ENCODE results near the gene GPT2. TPM values are rescaled to one million over a fixed set of nuclear protein-coding genes. Genes with fewer than 3 reads are reported as not detected.

GPT2 gene
- total RNA-seq, 1 experiment from 2014 or later: 68.8 TPM

DNA sequence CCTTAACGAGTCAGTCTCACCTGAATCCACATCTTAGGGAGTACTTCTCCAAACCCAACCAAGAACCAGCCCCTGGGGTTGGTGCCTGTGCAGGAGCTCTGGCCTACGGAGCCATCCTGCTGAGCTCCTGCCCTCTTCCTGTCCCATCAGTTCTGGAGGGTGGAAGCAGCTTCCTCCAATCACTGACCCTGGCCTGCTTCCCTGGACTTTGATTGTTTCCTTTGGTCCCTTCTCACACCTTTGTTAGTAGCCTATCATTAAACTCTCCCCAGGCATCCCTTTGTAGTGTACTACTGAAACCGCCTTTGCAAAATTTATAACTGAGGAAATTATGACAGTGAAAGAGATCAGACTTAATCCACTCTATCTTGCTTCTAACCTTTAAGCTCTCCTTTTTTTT is 32.0 kb upstream of the GPT2 start:
- H3K27me3 ChIP-seq (ENCODE audit: insufficient read depth, low read length): no peaks in the 10 kb centered on the region
- H3K27ac ChIP-seq (ENCODE audit: insufficient read length, low read depth, low read length): no peak overlapping the region
- H3K9me3 ChIP-seq (ENCODE audit: control insufficient read depth, low read depth, low read length): no peaks in the 10 kb centered on the region
- H2BK20ac ChIP-seq (ENCODE audit: low read depth, low read length, poor library complexity, severe bottlenecking): no peak overlapping the region
- H3K4ac ChIP-seq (ENCODE audit: low read depth, low read length): no peak overlapping the region
- H2BK12ac ChIP-seq (ENCODE audit: insufficient read length, low read depth, low read length): no peak overlapping the region
- H2BK120ac ChIP-seq (ENCODE audit: low read depth, low read length, poor library complexity, severe bottlenecking): no peak overlapping the region
- no peak overlapping the region for H3K14ac ChIP-seq (ENCODE audit: insufficient read depth, low read length)
- H3T11ph ChIP-seq (ENCODE audit: low read length): no peak overlapping the region
- TF ChIP-seq, protein P1, sequence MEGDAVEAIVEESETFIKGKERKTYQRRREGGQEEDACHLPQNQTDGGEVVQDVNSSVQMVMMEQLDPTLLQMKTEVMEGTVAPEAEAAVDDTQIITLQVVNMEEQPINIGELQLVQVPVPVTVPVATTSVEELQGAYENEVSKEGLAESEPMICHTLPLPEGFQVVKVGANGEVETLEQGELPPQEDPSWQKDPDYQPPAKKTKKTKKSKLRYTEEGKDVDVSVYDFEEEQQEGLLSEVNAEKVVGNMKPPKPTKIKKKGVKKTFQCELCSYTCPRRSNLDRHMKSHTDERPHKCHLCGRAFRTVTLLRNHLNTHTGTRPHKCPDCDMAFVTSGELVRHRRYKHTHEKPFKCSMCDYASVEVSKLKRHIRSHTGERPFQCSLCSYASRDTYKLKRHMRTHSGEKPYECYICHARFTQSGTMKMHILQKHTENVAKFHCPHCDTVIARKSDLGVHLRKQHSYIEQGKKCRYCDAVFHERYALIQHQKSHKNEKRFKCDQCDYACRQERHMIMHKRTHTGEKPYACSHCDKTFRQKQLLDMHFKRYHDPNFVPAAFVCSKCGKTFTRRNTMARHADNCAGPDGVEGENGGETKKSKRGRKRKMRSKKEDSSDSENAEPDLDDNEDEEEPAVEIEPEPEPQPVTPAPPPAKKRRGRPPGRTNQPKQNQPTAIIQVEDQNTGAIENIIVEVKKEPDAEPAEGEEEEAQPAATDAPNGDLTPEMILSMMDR (conservative IDR thresholded peaks at IDR 0.05): no peak
- H3K79me1 ChIP-seq (ENCODE audit: insufficient read depth, low read depth, low read length, poor library complexity, severe bottlenecking): no peaks in the 10 kb centered on the region
- H3K9ac ChIP-seq (ENCODE audit: extremely low read depth, insufficient read length, low read length): no peak overlapping the region
- no peaks in the 10 kb centered on the region for H4K20me1 ChIP-seq (ENCODE audit: control insufficient read depth, insufficient read depth, insufficient read length)
- peaks cover 21 to 26% of the 10 kb centered on the region in 2 experiments for H3K4me1 Mint-ChIP-seq
- H3K18ac ChIP-seq (ENCODE audit: insufficient read length, low read depth, low read length): no peak overlapping the region
- no CpG with 5 or more reads among the region's 3 CpGs for WGBS (ENCODE audit: extremely low coverage, insufficient read length, low lambda C conversion rate)
- H4K5ac ChIP-seq (ENCODE audit: insufficient read length, low read depth, low read length): no peak overlapping the region
- no peak overlapping the region for H3K4me3 Mint-ChIP-seq
- no peak overlapping the region for H2BK5ac ChIP-seq (ENCODE audit: insufficient read length, low read length)
- no peak overlapping the region for H3K4me2 ChIP-seq (ENCODE audit: insufficient read depth, insufficient read length, low read length)
- H4K8ac ChIP-seq (replicated peaks; ENCODE audit: insufficient read length, low read depth, low read length): no peak overlapping the region
- H2AK5ac ChIP-seq (ENCODE audit: insufficient read length, low read length): no peak overlapping the region
- no peak overlapping the region for H4K91ac ChIP-seq (ENCODE audit: insufficient read length, low read depth, low read length)
- no peak for DNase-seq
- H3K9me3 Mint-ChIP-seq: no peaks in the 10 kb centered on the region
- no peak overlapping the region for H2AFZ ChIP-seq (ENCODE audit: low read length)
- H3K27ac Mint-ChIP-seq: no peak overlapping the region; a peak in 2 of 7 replicates
- H3K56ac ChIP-seq (ENCODE audit: insufficient read length, low read depth, low read length): no peak overlapping the region
- no peak overlapping the region for H3K23ac ChIP-seq (ENCODE audit: insufficient read length, low read depth, low read length)
- no peaks in the 10 kb centered on the region for H3K79me2 ChIP-seq (ENCODE audit: insufficient read depth, low read length)
- H3K4me1 ChIP-seq (ENCODE audit: insufficient read depth, low read length): peaks cover 4% of the 10 kb centered on the region
- H3K36me3 Mint-ChIP-seq (ENCODE audit: insufficient read depth in 1 of 3, low read depth in 3 of 3): no peaks in the 10 kb centered on the region; a peak in 1 of 7 replicates
- H3K23me2 ChIP-seq (ENCODE audit: insufficient read length, low read depth, low read length, poor library complexity, severe bottlenecking): no peaks in the 10 kb centered on the region
- no peaks in the 10 kb centered on the region; the same call in 1 of the 2 replicates for H3K27me3 Mint-ChIP-seq (ENCODE audit: low read depth)
- no peak overlapping the region for H2BK15ac ChIP-seq (ENCODE audit: low read depth, low read length)
